GM19238 (cell line): ENCODE data around the gene GMCL1.
"Not testable (repeated sequence)": the region's sequence is repeated elsewhere in the genome, so short reads cannot be mapped to it uniquely, and the experiment has no call there.

ENCODE experiments used
- DNase-seq: peaks from one replicate; pipeline ENCODE4 v3.0.0; 2011; ENCODE audit warnings: low spot score; ENCODE audit not compliant: insufficient read length

The GMCL1 gene

DNA sequence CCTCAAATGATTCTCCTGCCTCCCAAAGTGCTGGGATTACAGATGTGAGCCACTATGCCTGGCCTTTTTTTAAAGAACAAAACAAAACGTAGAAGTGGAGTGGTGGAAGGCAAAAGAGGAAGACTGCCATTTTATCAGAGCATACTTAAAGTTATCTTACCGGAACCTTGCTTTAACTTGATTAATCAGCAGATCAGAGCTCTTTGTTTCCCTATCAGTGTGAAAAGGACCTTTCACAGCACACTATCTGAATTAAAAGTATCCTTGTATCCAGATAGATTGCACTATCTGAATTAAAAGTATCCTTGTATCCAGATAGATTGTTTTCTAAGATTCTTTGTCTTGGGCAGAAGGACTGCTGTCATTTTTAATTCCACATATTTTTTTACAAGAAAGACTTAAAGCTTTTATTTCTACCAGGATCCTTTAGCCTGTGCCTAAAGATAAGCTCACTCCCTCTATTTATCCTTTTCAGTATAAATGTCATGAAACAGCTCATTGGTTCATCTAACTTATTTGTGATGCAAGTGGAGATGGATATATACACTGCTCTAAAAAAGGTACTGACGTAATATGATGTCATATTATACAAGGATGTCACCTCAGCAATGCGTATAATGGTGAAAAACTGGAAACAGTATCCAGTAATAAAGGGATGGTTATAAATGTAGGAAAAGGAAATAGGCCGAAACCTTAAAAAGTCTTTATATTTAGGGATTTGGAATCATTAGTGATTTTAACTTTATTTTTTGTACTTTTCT is 17.8 kb downstream of the GMCL1 start:
- no peak for DNase-seq

DNA sequence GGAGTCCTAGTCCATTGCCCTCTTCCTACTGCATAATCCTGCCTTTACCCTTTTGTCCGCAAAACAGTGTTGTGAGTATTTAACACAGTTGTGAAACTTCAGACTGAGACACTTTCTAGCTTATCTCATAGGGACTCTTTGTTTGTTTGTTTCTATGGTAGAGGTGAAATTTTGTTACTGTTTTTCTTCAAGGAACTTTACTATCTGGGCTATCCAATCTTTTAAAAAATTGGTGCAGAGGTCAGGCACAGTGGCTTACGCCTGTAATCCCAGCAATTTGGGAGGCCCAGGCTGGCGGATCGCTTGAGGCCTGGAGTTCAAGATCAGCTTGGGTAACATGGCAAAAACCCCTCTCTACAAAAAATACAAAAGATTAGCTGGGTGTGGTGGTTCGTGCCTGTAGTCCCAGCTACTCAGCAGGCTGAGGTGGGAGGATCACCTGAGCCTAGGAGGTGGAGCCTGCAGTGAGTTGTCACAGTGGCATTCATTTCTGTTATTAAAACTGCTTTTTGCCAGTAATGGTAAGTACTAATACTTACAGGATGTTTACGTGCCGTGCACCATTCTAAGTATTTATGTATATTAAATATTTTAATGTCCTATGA is 18.8 kb downstream of the GMCL1 start:
- DNase-seq = no peak

- no peak for DNase-seq
These were observed 28.8 kb downstream of the GMCL1 start for GRCh38 chr2:69858261-69858660.

DNA sequence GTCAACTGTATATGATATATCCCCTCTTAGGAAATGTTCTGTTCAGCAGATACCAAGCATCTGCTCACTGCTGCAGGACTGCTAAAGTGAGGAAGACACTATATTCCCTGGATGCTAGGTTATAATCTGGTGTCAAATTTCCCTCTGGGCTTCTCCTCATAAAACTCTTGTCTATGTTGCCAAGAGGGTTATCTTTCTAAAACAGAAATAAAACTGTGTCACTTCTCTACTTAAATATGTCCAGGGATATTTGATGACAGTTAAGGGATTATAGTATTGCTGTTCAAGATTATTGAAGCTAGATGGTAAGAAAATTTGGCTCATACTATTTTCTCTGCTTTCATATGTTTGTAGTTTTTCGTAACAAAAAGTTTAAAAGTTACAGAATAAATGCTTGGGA is 33.8 kb downstream of the GMCL1 start:
- DNase-seq = no peak

GRCh38 chr2:69888451-69888850 is 59.0 kb downstream of the GMCL1 start:
- no peak for DNase-seq

GRCh38 chr2:69889302-69889701 is 59.8 kb downstream of the GMCL1 start:
- DNase-seq = no peak

- DNase-seq = no peak
These were observed 61.4 kb downstream of the GMCL1 start for GRCh38 chr2:69890881-69891280.

DNA sequence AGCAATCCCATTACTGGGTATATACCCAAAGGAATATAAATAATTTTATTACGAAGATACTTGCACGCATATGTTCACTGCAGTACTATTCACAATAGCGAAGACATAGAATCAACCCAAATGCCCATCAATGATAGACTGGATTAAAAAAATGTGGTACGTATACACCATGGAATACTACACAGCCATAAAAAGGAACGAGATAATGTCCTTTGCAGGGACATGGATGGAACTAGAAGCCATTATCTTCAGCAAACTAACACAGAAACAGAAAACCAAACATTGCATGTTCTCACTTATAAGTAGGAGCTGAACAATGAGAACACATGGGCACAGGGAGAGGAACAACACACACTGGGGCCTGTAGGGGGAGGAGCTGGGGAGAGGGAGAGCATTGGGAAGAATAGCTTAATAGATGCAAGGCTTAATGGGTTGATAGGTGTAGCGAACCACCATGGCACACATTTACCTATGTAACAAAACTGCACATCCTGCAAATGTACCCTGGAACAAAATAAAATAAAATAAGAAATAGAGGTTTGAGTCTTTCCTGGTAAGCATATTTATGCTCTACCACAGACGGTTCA is 63.5 kb downstream of the GMCL1 start:
- DNase-seq = not testable (repeated sequence)

DNA sequence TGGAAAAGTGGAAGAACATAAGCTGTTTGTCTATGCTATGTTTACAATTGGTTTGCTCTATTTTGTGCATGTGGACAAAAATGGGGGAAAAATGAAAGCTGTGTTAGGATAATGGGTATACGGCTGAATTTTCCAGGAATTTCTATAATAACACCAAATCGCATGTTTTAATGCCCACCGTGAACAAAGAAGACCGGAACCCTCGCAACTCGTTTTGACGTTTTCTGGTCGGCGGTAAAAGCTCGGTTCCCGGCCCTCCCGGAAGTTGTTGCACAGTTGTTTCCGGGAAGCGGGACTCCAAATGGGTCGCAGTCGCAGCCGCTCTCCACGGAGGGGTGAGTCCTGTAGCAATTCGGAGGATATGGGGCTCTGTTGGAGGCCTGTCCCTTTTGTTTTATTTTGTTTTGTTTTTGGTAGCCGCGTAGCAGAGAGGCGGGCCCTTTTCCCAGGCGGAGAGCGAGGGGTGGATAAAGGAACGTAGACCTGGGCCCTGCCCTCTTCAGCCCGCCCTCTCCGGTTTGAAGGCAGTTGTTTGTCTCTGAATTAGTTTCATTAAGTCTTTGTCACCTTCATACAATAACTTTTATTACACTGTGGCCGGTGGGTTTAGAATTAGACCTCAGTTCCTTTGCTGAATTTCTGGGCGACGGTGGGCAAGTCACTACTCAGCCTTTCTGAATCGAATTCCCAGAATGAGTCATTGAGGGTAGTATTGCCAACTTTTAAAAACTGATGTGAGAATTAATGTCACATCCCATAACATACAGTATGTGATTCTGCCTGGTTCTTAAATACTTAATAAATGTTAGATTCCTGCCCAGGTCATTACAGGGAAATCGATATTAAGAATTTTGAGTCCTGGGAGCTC is 64.5 kb downstream of the GMCL1 start, which contains the start of gene SNRNP27:
Gene SNRNP27 (plus strand): TSS at position 273 of the 868 bp plus-strand sequence. CDS start 29 bp downstream, at position 302.
- DNase-seq = peak; percentile 62

DNA sequence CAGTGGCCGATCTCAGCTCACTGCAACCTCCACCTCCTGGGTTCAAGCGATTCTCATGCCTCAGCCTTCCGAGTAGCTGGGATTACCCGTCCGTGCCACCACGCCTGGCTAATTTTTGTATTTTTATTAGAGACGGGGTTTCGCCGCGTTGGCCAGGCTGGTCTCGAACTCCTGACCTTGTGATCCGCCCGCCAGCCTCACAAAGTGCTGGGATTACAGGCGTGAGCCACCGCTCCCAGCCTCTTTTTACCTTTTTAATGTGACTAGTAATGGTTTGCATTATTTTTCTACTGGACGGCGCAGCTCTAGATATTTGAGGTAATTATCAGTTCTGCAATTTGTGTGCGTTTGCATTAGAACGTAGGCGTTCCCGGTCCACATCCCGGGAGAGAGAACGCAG is 65.3 kb downstream of the GMCL1 start:
- not testable (repeated sequence) for DNase-seq

DNA sequence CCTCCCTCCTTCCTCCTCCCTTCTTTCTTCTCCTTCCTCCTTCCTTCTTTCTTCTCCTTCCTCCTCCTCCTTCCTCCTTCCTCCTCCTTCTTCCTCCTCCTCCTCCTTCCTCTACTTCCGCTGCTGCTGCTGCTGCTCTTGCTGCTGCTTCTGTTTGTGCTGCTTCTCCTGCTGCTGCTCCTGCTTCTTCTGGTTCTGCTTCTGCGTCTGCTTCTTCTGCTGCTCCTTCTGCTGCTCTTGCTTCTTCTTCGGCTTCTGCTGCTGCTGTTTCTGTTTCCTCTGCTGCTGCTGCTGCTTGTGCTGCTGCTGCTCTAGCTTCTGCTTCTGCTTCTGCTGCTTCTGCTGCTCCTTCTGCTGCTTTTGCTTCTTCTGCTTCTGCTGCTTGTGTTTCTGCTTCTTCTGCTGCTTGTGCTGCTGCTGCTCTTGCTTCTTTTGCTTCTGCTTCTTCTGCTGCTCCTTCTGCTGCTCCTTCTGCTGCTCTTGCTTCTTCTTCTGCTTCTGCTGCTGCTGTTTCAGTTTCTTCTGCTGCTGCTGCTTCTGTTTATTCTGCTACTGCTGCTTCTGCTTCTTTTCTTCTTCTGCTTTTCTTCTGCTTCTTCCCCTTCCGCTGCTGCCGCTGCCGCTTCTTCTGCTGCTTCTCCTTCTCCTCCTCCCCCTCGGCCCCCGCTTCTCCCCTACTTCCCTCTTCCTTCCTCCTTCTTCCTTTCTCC is 72.9 kb downstream of the GMCL1 start:
- DNase-seq = no peak

DNA sequence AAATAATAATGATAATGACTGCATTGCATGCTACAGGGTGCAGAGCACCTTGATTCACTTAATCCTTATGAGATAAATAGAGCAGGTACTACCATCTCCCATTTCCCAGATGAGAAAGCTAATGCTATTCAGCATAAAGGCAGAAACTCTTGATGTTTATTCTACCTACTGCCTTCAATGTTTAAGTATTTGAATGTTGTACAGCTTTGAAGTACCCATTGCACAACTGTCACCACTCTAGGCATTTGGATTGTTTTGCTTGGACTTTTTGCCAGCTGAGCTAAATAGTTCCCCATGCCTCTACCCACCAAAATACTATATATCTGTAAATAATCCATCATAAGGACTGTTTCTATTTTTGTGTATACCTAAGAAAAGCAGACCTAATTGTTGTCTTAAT is 77.8 kb downstream of the GMCL1 start:
- no peak for DNase-seq

DNA sequence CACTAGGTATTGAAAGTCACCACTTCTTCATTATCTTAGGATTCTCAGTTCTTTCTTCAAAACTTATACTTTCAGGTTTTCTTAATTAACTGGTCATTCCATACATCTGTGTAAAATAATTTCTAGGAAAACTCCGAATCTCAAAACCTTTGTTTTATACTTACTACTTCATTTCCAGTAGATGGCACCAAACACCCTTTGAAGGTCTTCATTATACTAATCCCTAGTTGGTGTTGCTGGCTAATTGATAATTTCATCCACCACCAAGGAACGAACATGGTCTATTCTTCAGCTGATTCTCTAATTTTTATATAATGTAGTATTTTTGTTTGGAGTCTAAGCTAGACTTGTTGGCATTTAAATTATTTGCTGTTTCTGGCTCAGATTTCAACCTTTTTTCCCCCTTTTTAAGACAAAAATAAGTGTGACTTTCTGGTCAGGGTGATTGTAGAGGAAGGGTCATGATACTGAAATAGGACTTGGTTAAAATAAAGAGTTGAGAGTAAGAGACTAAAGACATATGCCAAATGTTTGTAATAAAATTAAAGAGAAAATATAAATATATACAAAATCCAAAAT is 82.6 kb downstream of the GMCL1 start:
- no peak for DNase-seq

GRCh38 chr2:69914164-69914949 is 84.9 kb downstream of the GMCL1 start:
- DNase-seq = no peak

GRCh38 chr2:69914950-69915945 is 85.8 kb downstream of the GMCL1 start, which contains the start of gene MXD1:
TSS of gene MXD1 (plus strand) at chr2:69915109. CDS start at chr2:69915331, 222 bp downstream.
- peak; percentile 93 for DNase-seq

DNA sequence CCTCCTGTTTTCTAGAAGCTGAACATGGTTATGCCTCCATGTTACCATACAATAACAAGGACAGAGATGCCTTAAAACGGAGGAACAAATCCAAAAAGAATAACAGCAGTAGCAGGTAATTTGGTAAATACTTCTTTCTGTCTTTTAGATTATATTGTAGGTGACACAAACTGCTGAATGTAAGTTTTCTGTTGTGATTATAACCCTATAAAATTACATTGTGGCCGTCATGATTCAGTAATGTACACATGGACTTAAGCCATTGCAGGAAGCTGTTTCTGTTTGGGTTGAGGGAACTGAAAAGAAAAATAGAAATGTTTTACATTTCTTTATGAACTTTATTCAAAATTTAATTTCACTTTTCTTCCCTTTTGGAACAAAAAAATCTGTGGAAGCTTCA is 86.6 kb downstream of the GMCL1 start:
- DNase-seq = no peak

DNA sequence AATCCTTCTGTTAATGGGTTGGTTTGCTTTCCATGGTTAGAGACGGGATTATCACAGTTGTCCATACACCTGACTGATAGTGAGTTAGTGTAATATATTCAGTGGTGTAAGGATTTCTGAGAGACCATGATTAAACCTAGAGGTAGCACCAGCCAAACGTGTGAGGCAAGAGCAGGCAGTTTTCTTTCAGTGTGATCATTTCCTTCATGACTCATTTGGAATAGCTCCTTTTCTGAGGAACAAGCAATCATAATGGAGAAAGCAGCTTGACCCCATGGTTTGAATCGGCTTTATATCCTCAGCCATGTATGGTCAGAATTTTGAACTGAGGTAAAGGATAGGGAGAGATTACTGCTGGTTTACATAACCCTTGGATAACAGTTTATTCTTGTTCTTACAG is 88.4 kb downstream of the GMCL1 start:
- DNase-seq = no peak

DNA sequence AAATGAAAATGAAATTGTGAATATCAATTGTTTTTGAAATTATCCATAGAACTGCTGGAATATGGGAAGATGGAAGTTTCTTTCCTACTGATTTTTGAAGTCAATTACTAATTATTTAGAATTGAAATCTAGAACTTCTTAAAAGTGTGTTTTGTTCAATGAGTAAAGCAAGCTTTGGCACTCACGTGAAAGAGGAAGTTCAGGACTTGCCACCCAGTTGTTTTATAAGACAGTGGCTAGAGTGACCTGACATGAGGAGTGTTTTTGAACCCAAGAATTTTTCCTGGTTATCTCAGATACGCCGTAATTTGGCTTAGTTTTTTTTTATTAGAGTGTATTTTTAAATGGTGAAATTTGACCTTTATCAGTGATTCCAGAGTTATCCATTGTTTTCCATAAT is 88.9 kb downstream of the GMCL1 start:
- DNase-seq = no peak

DNA sequence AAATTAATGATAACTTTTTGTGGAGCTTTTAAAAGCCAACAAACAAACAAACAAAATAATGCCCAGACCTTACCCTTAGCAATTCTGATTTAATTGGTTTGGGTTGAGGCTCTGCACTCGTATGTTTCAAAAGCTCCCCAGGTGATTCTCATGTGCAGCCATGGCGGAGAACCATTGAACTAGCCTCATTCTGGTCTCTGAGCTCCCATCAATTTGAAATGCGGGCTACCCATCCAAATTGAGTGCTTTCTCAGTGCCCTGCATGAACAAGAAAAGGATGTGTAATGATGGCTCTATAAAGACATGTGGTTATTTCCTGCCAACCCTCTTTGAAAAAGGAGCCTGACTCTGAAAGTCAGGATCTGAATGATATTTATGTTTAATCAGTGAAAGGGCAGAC is 93.7 kb downstream of the GMCL1 start:
- DNase-seq = no peak
